Upper lobe of left lung (tissue), 6 donors: ENCODE data around the gene TMEM178A. TPM values are rescaled to one million over a fixed set of nuclear protein-coding genes. Genes with fewer than 3 reads are reported as not detected.

ENCODE experiments used
- ATAC-seq, 2 donors: fragments of 200-7000 bp; cut with Tn5 transposase; one replicate each; pipeline ENCODE4 v1.9.1; 2022; ENCODE audit warnings: mild to moderate bottlenecking in 2 of 2, moderate library complexity in 2 of 2; ENCODE audit not compliant: low FRiP score in 2 of 2
- DNase-seq, 2 donors: peaks; one replicate each; pipeline ENCODE4 v3.0.0-alpha.2; 2019 to 2020
- H3K27ac ChIP-seq, 4 donors: fragments of 200-600 bp; sonication (generic); one replicate each; pipeline ENCODE4 v1.5.1; 2016 to 2019
- H3K27me3 ChIP-seq, 4 donors: fragments of 200-600 bp; sonication (generic); one replicate each; pipeline ENCODE4 v1.5.1; 2017 to 2019
- H3K36me3 ChIP-seq, 4 donors: fragments of 200-600 bp; sonication (generic); one replicate each; pipeline ENCODE4 v1.5.1; 2016 to 2019
- H3K4me1 ChIP-seq, 4 donors: fragments of 200-600 bp; sonication (generic); one replicate each; pipeline ENCODE4 v1.5.1; 2018 to 2019
- H3K4me3 ChIP-seq, 4 donors: fragments of 200-600 bp; sonication (generic); one replicate each; pipeline ENCODE4 v1.5.1; 2017 to 2019; ENCODE audit warnings: mild to moderate bottlenecking in 2 of 4, moderate library complexity in 1 of 4
- H3K9me3 ChIP-seq, 4 donors: fragments of 200-600 bp; sonication (generic); one replicate each; pipeline ENCODE4 v1.5.1; 2018 to 2019
- EP300 ChIP-seq, 4 donors: sonication (generic); formaldehyde crosslinking; IDR thresholded peaks; one replicate each; pipeline ENCODE4 v1.5.1; 2017; ENCODE audit warnings: antibody characterized with exemption in 4 of 4, control low read depth in 2 of 4
- POLR2A ChIP-seq, 4 donors: fragments of 450-650 bp; IDR thresholded peaks; one replicate each; pipeline ENCODE4 v1.5.1; 2016 to 2017; ENCODE audit warnings: antibody characterized with exemption in 4 of 4, mild to moderate bottlenecking in 2 of 4
- POLR2AphosphoS5 ChIP-seq, 2 donors: sonication (generic); formaldehyde crosslinking; IDR thresholded peaks; one replicate each; pipeline ENCODE4 v1.5.1; 2017; ENCODE audit warnings: antibody characterized with exemption in 2 of 2
- WGBS, 2 donors: methylation state at CpG; one replicate each; pipeline ENCODE4 v1.1.5; 2017 to 2018; 5-methylcytosine and 5-hydroxymethylcytosine counted together
- total RNA-seq, 6 donors: library from RNA; depleted of rRNA in 4 of 6; stranded (reverse); fragments of >200 nt in 4 of 6; gene quantifications; one replicate each; pipeline versions ENCODE4 v1.1.0 to v1.2.1, GENCODE V29; 2016 to 2021
- TF ChIP-seq, protein P1 (sequence below), 6 experiments: fragments of 450-650 bp in 4 of 6; fragments of 200-600 bp in 2 of 6; sonication (generic) in 2 of 6; IDR thresholded peaks; one replicate each; pipeline ENCODE4 v1.5.1; 2016 to 2019; ENCODE audit warnings: antibody characterized with exemption in 6 of 6
- donor health status: DM: no; HTN: no; CAD: no; lungs with moderate emphysema.
- donor health status: DM: no; HTN: yes; CAD: no; lungs with severe emphysema.

The TMEM178A gene
- total RNA-seq, 6 donors from 2014 or later: 1.7 to 10.5 (median 4.7) TPM

DNA sequence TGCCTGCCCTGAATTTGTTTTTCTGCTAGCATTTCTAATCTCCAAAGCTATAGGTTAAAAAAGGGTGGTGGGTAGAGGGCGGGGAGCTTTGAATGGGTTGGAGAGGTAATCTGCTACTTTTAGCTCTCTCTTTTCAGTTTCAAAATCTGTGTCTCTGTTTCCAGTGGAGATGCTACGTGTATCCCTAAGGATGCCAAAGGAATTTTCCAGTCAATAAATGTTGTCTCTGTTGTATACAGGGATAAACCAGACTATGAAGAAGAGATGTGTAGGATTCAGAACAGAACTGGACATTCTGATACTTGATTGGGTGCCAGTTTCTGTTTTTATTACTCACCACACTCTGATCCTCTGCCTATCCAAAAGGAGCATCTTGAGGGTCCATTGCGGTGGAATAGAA lies 50.1 kb downstream of the TMEM178A start:
- ATAC-seq: no peak
- no peak overlapping the region for H3K27ac ChIP-seq

DNA sequence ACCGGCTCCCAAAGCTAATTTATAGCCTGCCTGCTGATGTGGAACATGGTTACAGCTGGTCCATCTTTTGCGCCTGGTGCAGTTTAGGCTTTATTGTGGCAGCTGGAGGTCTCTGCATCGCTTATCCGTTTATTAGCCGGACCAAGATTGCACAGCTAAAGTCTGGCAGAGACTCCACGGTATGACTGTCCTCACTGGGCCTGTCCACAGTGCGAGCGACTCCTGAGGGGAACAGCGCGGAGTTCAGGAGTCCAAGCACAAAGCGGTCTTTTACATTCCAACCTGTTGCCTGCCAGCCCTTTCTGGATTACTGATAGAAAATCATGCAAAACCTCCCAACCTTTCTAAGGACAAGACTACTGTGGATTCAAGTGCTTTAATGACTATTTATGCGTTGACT lies 51.4 kb downstream of the TMEM178A start:
- no peak for ATAC-seq
- H3K4me3 ChIP-seq: no peak overlapping the region
- TF ChIP-seq, protein P1, sequence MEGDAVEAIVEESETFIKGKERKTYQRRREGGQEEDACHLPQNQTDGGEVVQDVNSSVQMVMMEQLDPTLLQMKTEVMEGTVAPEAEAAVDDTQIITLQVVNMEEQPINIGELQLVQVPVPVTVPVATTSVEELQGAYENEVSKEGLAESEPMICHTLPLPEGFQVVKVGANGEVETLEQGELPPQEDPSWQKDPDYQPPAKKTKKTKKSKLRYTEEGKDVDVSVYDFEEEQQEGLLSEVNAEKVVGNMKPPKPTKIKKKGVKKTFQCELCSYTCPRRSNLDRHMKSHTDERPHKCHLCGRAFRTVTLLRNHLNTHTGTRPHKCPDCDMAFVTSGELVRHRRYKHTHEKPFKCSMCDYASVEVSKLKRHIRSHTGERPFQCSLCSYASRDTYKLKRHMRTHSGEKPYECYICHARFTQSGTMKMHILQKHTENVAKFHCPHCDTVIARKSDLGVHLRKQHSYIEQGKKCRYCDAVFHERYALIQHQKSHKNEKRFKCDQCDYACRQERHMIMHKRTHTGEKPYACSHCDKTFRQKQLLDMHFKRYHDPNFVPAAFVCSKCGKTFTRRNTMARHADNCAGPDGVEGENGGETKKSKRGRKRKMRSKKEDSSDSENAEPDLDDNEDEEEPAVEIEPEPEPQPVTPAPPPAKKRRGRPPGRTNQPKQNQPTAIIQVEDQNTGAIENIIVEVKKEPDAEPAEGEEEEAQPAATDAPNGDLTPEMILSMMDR (IDR thresholded peaks at IDR 0.05): no peak
- TF ChIP-seq POLR2AphosphoS5 (IDR thresholded peaks at IDR 0.05) (no peak), POLR2A (IDR thresholded peaks at IDR 0.05) (no peak), EP300 (IDR thresholded peaks at IDR 0.05) (no peak)
- no peaks in the 10 kb centered on the region for H3K4me1 ChIP-seq
- no peak for DNase-seq
- 96 to 98% methylated on average over 11 to 12 of the region's 12 CpGs for WGBS, 2 donors
- no peaks in the 10 kb centered on the region for H3K36me3 ChIP-seq
- H3K27ac ChIP-seq: no peak overlapping the region
- no peaks in the 10 kb centered on the region for H3K27me3 ChIP-seq
- H3K9me3 ChIP-seq: no peaks in the 10 kb centered on the region

More for the DNA sequence above, 50.1 kb downstream of the TMEM178A start:
- TF ChIP-seq EP300 (IDR thresholded peaks at IDR 0.05): no peak
- H3K4me3 ChIP-seq: no peak overlapping the region
- DNase-seq: no peak
- WGBS, 2 donors: 86 to 93% methylated on average over 3 of the region's 3 CpGs
- H3K27me3 ChIP-seq: no peaks in the 10 kb centered on the region
- no peaks in the 10 kb centered on the region for H3K9me3 ChIP-seq
- no peaks in the 10 kb centered on the region for H3K4me1 ChIP-seq
- no peaks in the 10 kb centered on the region for H3K36me3 ChIP-seq

DNA sequence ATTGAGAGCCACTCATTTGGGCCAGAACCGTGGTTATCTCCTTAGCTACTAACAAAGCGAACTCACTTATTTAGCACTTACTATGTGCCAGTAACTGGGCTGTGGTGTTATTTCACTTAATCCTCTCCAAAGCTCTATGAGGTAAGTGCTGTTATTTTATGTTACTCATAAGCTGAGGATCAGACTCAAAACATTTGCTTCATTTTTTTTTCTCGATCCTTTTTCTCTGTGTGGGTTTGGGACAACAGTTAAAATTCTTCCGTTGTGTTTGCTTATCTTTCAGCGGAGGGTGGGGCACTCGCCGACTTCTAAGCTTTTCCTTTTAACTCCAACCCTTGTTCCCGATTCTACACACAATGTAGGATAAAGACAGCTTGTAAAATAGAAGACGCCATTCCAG lies 52.8 kb downstream of the TMEM178A start:
- H3K27me3 ChIP-seq: no peaks in the 10 kb centered on the region
- DNase-seq (no peak), ATAC-seq (no peak)
- no peak overlapping the region for H3K4me3 ChIP-seq
- no peak overlapping the region for H3K27ac ChIP-seq
- 70 to 84% methylated on average over 9 of the region's 9 CpGs for WGBS, 2 donors
- H3K9me3 ChIP-seq: no peaks in the 10 kb centered on the region
- H3K4me1 ChIP-seq: no peaks in the 10 kb centered on the region
- TF ChIP-seq POLR2AphosphoS5 (IDR thresholded peaks at IDR 0.05) (no peak), EP300 (IDR thresholded peaks at IDR 0.05) (no peak), POLR2A (IDR thresholded peaks at IDR 0.05) (no peak)
- TF ChIP-seq, protein P1 (IDR thresholded peaks at IDR 0.05): no peak
- no peaks in the 10 kb centered on the region for H3K36me3 ChIP-seq

DNA sequence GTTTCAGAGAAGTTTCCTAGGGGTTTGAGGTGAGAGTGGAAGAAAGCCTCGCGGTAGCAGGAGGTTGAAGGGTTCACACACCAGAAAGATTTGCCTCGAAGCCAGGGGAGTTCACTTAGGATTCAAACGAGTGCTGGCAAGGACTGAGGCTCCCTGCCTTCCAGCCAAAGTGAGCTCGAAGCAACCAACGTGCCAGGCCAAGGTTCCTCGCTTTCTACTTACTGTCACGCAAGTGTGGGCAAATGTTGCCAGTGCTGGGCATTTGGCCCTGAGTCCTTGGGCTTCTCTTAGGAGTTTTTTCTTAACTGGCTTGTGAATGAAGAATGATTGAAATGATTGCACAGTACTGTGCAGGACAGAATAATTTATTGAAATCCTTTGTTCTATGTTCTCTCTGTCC lies 53.6 kb downstream of the TMEM178A start:
- Histone ChIP-seq H3K4me3 (no peak overlapping the region), H3K9me3 (no peaks in the 10 kb centered on the region), H3K27ac (no peak overlapping the region), H3K36me3 (no peaks in the 10 kb centered on the region), H3K27me3 (no peaks in the 10 kb centered on the region), H3K4me1 (no peaks in the 10 kb centered on the region)
- 83 to 87% methylated on average over 8 of the region's 8 CpGs for WGBS, 2 donors
- TF ChIP-seq, protein P1 (IDR thresholded peaks at IDR 0.05): no peak
- TF ChIP-seq POLR2A (IDR thresholded peaks at IDR 0.05) (no peak), POLR2AphosphoS5 (IDR thresholded peaks at IDR 0.05) (no peak), EP300 (IDR thresholded peaks at IDR 0.05) (no peak)
- ATAC-seq: no peak
- no peak for DNase-seq

DNA sequence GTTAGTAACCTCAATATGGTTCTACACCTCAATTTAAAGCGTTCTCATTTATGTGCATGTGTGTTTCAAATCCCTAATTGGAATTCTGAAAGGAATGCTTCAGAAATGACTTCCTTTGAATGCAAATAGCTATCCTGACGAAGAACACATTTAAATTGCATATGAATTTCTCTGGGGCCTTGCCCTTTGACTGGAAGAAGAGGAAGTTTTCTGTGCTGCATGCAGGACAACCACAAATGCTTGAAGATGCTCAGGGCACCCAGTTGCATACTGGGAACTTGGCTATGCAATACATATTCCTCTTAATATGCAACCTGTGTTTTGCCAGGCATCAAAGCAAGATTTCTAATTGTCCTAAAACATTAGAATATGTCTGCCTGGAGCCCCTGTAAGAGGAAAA lies 55.3 kb downstream of the TMEM178A start:
- H3K9me3 ChIP-seq: no peaks in the 10 kb centered on the region
- no peak overlapping the region for H3K27ac ChIP-seq
- DNase-seq (no peak), ATAC-seq (no peak)
- TF ChIP-seq POLR2A (IDR thresholded peaks at IDR 0.05): no peak
- TF ChIP-seq EP300 (IDR thresholded peaks at IDR 0.05): no peak
- TF ChIP-seq POLR2AphosphoS5 (IDR thresholded peaks at IDR 0.05): no peak
- TF ChIP-seq, protein P1 (IDR thresholded peaks at IDR 0.05): no peak
- no peaks in the 10 kb centered on the region for H3K36me3 ChIP-seq
- no peak overlapping the region for H3K4me3 ChIP-seq
- 91 to 95% methylated on average over 2 of the region's 2 CpGs for WGBS, 2 donors
- H3K27me3 ChIP-seq: no peaks in the 10 kb centered on the region
- H3K4me1 ChIP-seq: no peaks in the 10 kb centered on the region
